HepG2 (cell line): ENCODE measurements around the gene MFAP3L.

Experiments
- FOXP1 ChIP-seq, 2 experiments: fragments of 450-650 bp in 1 of 2; IDR thresholded peaks; 2 replicates each; pipeline ENCODE4 v1.6.1; 2017 to 2018; ENCODE audit warnings: antibody characterized with exemption in 1 of 2
- NFE2L1 ChIP-seq: sonication (generic); formaldehyde crosslinking; IDR thresholded peaks from 2 replicates; pipeline ENCODE4 v1.4.0; 2020; ENCODE audit warnings: missing genetic modification reagents, mild to moderate bottlenecking, borderline replicate concordance
- NRL ChIP-seq: sonication (generic); formaldehyde crosslinking; IDR thresholded peaks from 2 replicates; pipeline ENCODE4 v1.5.0; 2020; ENCODE audit warnings: missing genetic modification reagents, mild to moderate bottlenecking, moderate library complexity, borderline replicate concordance
- PAF1 ChIP-seq: IDR thresholded peaks from 2 replicates; pipeline ENCODE4 v1.6.1; 2016; ENCODE audit warnings: missing genetic modification reagents, missing compliant biosample characterization
- SETDB1 ChIP-seq: sonication (generic); formaldehyde crosslinking; IDR thresholded peaks from 2 replicates; pipeline ENCODE4 v1.5.1; 2020; ENCODE audit warnings: missing genetic modification reagents, mild to moderate bottlenecking, borderline replicate concordance
- SMC3 ChIP-seq: IDR thresholded peaks from 2 replicates; pipeline ENCODE4 v1.6.1; 2011; ENCODE audit warnings: low read length, improper control_type of control experiment
- YY1 ChIP-seq: IDR thresholded peaks from 2 replicates; pipeline ENCODE4 v1.6.1; 2011; ENCODE audit warnings: low read length, low read depth, moderate library complexity, mild to moderate bottlenecking; ENCODE audit not compliant: insufficient read depth, insufficient replicate concordance
- ZNF33A ChIP-seq: sonication (generic); formaldehyde crosslinking; IDR thresholded peaks from 2 replicates; pipeline ENCODE4 v1.5.1; 2020; ENCODE audit warnings: missing genetic modification reagents, mild to moderate bottlenecking, moderate library complexity, borderline replicate concordance
- TF ChIP-seq, protein P1 (sequence below): sonication (generic); formaldehyde crosslinking; IDR thresholded peaks from 2 replicates; pipeline ENCODE4 v1.8.1; 2023; ENCODE audit warnings: missing genetic modification reagents, inconsistent platforms, borderline replicate concordance
- TF ChIP-seq, protein P2 (sequence below): fragments of 450-650 bp; IDR thresholded peaks from 2 replicates; pipeline ENCODE4 v1.6.1; 2017; ENCODE audit warnings: mild to moderate bottlenecking
- TF ChIP-seq, protein P3 (sequence below): sonication (generic); formaldehyde crosslinking; IDR thresholded peaks from 2 replicates; pipeline ENCODE4 v1.5.0; 2020; ENCODE audit warnings: mild to moderate bottlenecking, missing genetic modification reagents, moderate library complexity

DNA sequence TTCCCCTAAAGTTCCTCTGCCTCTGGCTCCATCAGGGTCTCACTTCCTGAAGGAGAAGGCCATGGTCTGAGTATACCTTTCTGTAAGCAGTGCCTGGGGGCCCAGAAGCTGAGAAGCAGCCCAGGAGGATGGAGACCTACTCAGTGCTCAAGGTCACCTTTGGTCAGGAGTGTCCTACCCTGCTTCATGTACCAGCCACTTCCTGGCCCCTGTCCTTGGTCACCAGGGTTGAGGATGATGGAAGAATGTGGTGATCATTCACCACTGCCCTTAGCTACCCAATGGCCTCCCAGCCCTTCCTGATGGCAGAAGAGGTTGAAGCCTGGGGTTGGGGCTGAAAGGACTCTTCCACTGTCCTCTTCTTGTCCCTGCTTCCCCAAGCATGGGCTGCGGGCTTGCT, 9.0 kb upstream of the MFAP3L start:
- TF ChIP-seq FOXP1 (IDR thresholded peaks at IDR 0.05) (no peak), FOXP1 (CRISPR knock-in tag; IDR thresholded peaks at IDR 0.05) (no peak), YY1 (no peak), PAF1 (CRISPR knock-in tag) (no peak), NRL (CRISPR knock-in tag) (no peak), ZNF33A (CRISPR knock-in tag) (no peak), SMC3 (no peak), NFE2L1 (CRISPR knock-in tag) (no peak), SETDB1 (CRISPR knock-in tag) (no peak)
- TF ChIP-seq, protein P1, sequence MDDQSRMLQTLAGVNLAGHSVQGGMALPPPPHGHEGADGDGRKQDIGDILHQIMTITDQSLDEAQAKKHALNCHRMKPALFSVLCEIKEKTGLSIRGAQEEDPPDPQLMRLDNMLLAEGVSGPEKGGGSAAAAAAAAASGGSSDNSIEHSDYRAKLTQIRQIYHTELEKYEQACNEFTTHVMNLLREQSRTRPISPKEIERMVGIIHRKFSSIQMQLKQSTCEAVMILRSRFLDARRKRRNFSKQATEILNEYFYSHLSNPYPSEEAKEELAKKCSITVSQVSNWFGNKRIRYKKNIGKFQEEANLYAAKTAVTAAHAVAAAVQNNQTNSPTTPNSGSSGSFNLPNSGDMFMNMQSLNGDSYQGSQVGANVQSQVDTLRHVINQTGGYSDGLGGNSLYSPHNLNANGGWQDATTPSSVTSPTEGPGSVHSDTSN (CRISPR knock-in tag) = no peak
- TF ChIP-seq, protein P2, sequence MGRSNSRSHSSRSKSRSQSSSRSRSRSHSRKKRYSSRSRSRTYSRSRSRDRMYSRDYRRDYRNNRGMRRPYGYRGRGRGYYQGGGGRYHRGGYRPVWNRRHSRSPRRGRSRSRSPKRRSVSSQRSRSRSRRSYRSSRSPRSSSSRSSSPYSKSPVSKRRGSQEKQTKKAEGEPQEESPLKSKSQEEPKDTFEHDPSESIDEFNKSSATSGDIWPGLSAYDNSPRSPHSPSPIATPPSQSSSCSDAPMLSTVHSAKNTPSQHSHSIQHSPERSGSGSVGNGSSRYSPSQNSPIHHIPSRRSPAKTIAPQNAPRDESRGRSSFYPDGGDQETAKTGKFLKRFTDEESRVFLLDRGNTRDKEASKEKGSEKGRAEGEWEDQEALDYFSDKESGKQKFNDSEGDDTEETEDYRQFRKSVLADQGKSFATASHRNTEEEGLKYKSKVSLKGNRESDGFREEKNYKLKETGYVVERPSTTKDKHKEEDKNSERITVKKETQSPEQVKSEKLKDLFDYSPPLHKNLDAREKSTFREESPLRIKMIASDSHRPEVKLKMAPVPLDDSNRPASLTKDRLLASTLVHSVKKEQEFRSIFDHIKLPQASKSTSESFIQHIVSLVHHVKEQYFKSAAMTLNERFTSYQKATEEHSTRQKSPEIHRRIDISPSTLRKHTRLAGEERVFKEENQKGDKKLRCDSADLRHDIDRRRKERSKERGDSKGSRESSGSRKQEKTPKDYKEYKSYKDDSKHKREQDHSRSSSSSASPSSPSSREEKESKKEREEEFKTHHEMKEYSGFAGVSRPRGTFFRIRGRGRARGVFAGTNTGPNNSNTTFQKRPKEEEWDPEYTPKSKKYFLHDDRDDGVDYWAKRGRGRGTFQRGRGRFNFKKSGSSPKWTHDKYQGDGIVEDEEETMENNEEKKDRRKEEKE = no peak
- TF ChIP-seq, protein P3, sequence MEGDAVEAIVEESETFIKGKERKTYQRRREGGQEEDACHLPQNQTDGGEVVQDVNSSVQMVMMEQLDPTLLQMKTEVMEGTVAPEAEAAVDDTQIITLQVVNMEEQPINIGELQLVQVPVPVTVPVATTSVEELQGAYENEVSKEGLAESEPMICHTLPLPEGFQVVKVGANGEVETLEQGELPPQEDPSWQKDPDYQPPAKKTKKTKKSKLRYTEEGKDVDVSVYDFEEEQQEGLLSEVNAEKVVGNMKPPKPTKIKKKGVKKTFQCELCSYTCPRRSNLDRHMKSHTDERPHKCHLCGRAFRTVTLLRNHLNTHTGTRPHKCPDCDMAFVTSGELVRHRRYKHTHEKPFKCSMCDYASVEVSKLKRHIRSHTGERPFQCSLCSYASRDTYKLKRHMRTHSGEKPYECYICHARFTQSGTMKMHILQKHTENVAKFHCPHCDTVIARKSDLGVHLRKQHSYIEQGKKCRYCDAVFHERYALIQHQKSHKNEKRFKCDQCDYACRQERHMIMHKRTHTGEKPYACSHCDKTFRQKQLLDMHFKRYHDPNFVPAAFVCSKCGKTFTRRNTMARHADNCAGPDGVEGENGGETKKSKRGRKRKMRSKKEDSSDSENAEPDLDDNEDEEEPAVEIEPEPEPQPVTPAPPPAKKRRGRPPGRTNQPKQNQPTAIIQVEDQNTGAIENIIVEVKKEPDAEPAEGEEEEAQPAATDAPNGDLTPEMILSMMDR (CRISPR knock-in tag) = no peak
